Activated naive CD4-positive, alpha-beta T cell (primary cell): ENCODE data around the gene MUC3A.

Experiments
- DNase-seq, 4 experiments: peaks; one replicate each; lab custom pipeline; 2025; lab: John Stamatoyannopoulos, UW

The MUC3A gene

DNA sequence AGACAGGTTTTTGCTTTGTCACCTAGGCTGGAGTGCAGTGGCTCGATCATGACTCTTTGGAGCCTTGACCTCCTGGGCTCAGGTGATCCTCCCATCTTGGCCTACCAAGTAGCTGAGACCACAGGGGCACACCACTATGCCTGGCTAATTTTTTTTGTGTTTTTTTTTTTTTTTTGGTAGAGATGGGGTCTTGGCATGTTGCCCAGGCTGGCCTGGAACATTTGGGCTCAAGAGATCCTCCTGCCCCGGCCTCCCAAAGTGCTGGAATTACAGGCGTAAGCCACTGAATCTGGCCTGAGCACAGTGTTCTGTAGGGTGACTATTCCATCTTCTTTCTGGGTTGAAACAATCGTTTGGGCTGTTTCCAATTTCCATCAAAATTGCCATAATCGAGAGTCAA lies 1.5 kb upstream of the MUC3A start:
- DNase-seq = no peak

DNA sequence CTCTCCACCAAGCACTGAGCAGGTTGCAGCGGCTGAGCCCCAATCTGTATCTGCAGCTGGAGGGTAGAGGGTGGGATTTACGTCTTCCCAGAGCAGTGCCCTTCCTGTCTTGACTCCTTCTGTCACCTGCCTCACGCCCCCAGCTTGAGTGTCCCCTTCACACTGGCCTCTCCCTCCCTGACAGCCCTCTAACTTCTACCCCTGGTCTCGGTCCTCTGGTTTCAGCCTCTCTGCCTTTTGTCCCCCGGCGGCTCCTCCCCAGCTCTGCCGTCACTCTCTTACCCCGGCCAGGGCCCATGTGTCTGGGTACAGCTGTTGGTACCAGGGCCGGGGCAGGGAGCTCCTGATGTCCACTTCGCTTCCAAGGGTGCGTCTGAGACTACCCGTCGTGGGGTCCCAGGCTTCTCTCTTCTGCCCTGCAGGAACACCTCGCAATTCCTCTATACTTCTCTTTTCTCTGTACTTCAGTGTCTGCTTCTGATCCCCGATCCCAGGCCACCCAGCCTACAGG lies 654 bp downstream of the MUC3A start:
- no peak for DNase-seq

DNA sequence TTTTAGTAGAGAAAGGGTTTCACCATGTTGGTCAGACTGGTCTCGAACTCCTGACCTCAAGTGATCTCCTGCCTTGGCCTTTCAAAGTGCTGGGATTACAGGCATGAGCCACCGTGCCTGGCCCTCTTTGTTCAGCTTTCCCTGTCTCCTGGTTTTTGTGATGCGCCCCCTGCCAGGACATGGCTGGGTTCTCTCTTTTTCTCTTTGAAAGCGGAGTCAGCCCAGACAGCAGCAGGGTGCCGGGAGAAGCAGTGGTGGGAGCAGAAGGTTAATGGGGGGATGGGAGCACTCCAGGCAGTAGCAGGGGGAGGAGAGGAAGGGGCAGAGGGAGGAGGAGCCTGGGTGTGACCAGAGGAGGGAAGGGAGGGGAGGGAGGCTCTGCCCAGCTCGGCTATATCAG lies 1.8 kb downstream of the MUC3A start:
- no peak for DNase-seq

DNA sequence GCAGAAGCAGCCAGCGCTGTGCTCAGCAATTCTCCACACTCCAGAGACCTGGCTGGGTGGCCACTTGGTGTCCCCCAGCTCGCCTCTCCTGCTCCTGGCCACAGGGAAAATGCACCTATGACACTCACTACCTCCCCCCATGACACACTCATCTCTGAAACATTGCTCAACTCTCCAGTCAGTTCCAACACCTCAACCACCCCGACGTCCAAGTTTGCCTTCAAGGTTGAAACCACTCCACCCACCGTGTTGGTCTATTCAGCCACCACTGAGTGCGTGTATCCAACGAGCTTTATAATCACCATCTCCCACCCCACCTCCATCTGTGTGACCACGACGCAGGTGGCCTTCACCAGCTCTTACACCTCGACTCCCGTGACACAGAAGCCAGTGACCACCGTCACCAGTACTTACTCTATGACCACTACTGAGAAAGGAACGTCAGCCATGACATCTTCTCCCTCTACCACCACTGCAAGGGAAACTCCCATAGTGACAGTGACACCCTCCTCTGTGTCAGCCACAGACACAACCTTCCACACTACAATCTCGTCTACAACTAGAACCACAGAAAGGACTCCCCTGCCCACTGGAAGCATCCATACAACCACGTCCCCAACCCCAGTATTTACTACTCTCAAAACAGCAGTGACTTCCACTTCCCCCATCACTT lies 2.7 kb downstream of the MUC3A start:
- no peak for DNase-seq

DNA sequence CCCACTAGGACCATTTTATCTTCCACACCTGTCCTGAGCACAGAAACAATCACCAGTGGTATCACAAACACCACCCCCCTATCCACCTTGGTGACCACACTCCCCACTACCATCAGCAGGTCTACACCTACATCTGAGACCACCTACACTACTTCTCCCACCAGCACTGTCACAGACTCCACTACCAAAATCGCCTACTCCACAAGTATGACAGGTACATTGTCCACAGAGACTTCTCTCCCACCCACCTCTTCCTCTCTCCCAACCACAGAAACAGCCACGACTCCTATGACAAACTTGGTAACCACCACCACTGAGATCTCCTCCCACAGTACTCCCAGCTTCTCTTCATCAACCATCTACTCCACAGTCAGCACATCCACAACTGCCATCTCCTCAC lies 3.3 kb downstream of the MUC3A start:
- DNase-seq = no peak

DNA sequence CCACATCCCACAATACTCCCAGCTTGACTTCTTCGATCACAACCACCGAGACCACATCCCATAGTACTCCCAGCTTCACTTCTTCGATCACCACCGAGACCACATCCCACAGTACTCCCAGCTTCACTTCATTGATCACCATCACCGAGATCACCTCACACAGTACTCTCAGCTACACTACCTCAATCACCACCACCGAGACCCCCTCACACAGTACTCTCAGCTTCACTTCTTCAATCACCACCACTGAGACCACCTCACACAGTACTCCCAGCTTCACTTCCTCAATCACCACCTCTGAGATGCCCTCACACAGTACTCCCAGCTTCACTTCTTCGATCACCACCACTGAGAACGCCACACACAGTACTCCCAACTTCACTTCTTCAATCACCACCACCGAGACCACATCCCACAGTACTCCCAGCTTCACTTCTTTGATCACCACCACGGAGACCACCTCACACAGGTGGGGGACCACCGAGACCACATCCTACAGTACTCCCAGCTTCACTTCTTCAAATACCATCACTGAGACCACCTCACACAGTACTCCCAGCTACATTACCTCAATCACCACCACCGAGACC lies 8.6 kb downstream of the MUC3A start:
- no peak for DNase-seq

DNA sequence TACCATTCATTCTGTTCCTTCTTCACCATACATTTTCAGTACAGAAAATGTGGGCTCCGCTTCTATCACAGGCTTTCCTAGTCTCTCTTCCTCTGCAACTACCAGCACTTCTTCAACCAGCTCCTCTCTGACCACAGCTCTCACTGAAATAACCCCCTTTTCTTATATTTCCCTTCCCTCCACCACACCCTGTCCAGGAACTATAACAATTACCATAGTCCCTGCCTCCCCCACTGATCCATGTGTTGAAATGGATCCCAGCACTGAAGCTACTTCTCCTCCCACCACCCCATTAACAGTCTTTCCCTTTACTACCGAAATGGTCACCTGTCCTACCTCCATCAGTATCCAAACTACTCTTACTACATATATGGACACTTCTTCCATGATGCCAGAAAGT lies 10.6 kb downstream of the MUC3A start:
- DNase-seq = no peak

DNA sequence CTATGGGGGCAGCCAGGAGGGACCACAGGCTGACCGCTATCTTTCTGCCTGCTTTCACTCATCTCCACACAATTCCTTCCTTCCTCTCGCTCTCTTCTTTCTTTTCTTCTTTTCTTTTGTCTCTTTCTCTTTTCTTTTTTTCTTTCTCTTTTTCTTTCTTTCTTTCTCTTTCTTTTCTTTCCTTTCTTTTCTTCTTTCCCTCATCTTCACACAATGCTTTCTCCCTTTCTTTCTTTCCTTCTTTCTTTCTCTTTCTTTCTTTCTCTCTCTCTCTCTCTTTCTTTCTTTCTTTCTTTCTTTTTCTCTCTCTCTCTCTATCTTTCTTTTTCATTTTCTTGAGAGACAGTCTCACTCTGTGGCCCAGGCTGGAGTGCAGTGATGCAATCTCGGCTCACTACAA lies 13.2 kb downstream of the MUC3A start:
- no peak for DNase-seq

DNA sequence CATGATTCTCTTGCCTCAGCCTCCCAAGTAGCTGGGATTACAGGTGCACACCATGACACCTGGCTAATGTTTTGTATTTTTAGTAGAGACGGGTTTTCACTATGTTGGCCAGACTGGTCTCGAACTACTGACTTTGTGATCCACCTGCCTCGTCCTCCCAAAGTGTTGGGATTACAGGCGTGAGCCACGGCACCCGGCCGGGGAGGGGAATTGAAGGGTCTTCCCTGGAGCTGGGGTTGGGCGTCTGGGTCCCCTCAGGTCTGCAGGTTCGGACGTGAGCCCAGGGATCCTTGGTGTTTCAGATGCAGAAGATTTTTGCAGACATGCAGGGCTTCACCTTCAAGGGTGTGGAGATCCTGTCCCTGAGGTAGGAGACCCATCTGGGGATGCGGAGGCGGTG lies 14.1 kb downstream of the MUC3A start:
- no peak for DNase-seq

DNA sequence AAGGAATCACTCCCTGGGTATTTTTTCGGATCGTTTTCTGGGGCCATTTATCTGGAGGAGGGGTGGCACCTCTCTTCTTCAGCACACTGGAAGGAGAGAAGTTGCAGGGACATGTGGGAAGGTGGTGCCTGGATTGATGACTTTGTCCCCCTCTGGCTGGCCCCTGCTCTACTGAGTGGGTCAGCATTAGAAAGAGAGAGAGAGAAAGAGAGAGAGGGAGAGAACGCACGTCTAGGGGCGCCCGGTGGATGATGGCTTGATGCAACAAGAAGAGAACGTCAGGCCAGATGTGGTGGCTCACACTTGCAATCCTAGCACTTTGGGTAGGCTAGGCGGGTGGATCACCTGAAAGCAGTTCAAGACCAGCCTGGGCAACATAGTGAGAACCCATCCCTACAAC lies 14.5 kb downstream of the MUC3A start:
- DNase-seq = no peak

DNA sequence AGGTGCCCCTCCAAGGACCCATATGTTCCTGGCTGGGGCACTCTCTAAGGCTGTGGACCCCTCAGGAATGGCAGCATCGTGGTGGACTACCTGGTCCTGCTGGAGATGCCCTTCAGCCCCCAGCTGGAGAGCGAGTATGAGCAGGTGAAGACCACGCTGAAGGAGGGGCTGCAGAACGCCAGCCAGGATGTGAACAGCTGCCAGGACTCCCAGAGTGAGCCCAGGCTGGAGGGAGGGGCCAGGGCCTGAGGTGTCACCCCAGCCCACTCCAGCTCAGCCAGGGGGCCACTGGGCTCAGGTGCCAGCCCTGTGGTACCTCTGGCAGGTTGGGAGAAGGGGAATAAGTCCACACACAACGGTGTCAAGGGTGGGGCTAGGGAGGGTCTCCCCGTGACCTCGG lies 15.3 kb downstream of the MUC3A start:
- DNase-seq = no peak

DNA sequence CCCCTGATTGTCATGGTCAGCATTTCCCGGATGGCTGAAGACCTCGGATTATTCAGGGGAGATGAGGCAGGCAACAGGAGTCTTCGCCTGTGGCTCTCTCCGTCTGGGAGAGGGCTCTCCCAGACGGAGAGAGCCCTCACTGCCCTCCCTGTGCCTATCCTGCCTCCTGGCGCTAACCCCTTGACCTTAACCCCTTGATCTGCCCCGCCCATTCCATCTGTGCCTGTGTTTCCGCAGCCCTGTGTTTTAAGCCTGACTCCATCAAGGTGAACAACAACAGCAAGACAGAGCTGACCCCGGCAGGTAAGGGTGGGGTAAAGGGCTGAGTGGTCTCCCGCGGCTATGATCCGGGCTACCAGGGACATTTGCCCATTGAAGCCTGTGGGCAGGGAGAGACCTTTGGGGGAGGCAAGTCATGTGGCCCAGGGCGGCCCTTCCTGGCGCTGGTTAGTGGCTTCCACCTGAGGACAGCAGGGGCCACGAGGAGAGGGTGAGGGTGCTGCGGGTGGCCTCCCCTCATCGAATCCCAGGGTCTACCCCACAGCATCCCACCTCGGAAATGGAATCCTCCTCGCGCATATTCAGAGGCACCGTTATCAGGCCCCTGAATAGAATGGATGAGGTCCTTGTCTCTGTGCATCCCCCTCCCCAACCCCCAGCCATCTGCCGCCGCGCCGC lies 15.8 kb downstream of the MUC3A start:
- DNase-seq = no peak

DNA sequence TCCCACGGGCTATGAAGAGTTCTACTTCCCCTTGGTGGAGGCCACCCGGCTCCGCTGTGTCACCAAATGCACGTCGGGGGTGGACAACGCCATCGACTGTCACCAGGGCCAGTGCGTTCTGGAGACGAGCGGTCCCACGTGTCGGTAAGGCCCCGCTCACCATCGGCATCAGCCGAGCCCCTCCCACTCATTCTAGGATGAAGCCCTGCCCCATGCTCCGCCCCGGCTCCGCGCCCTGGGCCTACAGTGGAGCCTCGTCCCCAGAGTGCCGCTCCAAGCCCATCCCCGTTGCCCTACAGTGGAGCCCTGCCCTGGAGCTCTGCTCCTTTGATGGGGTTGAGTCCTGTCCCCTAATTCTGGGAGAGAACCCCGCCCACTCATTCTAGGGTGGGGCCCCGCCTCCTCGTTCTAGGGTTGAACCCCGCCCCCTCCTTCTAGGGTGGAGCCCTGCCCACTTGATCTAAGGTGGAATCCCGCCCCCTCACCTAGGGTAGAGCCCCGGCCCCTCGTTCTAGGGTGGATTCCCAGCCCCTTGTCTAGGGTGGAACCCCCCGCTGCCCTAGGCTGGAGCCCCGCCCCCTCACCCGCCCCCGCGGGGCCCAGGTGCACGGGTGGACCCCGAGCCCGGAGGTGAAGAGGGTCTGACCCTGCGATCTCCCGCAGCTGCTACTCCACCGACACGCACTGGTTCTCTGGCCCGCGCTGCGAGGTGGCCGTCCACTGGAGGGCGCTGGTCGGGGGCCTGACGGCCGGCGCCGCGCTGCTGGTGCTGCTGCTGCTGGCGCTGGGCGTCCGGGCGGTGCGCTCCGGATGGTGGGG lies 16.6 kb downstream of the MUC3A start:
- DNase-seq = no peak

DNA sequence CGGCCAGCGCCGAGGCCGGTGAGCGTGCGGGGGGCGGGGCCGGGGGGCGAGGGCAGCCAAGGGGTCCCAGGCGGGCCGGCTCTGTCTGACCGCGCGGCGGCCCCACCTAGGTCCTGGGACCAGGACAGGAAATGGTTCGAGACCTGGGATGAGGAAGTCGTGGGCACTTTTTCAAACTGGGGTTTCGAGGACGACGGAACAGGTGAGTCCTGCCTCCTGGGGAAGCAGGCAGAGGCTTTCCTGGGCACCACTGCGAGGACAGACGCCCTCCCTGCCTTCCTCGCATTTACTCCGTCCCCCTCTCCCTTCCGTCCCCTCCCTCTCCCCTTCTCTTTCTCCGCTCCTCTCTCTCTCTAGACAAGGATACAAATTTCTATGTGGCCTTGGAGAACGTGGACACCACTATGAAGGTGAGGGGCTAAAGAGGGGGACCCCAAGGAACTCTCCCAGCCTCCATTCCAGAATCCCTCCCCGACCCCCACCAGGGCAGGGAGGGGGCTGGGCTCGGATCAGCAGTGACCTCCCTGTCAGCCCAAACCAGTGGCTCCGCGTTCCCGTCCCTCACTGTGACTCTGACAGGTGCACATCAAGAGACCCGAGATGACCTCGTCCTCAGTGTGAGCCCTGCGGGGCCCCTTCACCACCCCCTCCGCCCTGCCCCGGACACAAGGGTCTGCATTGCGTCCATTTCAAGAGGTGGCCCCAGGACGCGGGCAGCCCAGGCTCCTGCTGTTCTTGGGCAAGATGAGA lies 17.4 kb downstream of the MUC3A start:
- no peak for DNase-seq

DNA sequence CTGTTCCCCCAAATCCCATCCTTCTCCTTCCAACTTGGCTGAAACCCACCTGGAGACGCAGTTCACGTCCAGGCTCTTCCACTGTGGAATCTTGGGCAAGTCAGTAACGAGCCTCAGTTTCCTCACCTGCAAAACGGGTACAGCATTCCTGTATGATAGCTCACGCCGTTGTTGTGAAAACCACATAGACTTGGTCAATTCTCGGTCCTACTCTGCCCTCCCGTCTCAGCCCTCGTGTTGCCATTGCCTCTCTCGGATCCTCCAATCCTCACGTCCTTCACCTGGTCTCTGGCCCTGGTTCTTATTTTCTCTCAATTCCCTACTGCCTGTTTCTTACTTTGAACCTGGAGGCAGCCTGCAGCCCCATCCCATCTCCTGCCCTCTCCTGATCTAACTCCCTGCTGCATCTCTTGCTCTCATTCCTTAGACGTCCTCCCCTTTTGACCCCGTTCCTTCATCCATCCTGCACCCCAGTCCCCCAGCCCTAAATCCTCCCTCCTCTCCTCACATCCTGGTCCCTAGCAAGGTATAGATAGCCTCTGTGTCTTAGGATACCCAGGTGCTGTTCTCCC lies 18.0 kb downstream of the MUC3A start:
- no peak for DNase-seq

DNA sequence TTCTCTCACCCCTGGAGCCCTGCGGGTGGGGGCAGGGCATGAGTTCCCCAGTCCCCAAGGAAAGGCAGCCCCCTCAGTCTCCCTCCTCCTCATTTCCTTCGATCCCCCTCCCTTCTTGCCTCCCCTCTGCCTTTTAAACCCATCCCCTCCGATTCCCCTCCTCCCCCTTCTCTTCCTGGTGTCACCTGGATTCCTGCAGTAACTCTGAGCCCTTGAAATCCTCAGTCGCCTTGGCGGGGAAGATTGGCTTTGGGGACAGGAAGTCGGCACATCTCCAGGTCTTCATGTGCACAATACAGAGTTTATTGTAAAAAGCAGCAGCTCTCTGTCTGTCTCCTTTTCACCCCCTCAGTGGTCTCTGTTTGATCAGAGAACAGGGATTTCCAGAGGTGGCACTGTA lies 18.7 kb downstream of the MUC3A start:
- no peak for DNase-seq

DNA sequence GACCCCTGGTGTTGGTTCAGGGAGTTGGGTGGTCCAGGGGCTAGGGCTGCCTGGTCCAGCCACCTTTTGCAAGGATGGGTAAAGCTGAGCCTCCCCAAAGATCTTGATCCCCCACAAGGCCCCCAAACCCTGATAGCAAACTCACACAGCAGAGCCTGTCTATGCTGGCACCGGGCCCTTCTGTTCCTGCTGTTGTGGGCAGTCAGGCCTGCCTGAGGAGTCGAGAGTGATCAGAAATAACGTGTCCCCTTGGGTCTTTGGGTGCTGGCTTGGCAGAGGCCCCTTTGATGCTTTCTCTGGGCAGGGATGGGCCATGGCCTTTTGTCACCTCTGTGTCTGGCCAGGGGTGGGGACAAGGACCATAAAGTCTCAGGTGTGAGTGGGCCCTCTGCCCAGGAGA lies 19.3 kb downstream of the MUC3A start:
- DNase-seq = no peak

DNA sequence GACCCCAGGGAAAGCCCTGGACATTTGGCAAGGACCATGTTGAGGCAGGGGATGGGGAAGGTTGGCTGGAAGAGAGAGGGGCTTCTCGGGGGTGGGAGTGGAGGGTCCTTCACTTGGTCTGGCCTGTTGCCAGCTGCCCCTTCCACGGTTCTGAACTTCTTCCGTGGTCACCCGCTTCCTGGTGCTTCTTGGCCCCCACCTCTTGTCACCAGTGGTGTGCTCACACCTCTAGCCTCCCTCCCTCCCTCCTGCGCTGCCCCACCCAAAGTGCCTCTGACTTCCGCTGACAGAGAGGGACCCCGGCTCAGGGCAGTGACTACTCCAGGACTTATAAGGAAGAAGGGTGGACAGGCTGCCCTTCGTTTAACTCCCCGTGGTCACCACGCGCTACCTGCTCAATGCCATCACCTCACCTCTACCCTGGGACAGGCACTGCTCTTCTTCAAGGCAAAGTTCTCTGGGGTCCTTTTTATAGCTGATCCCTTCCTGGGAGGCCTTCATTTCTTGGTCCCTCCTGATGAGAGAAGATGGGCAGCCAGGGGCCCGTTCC lies 19.8 kb downstream of the MUC3A start, which contains the start of gene MUC12:
Gene MUC12 (plus strand): TSS at position 500 of the 550 bp plus-strand sequence. CDS start 58 bp downstream, outside the sequence.
- DNase-seq = no peak

DNA sequence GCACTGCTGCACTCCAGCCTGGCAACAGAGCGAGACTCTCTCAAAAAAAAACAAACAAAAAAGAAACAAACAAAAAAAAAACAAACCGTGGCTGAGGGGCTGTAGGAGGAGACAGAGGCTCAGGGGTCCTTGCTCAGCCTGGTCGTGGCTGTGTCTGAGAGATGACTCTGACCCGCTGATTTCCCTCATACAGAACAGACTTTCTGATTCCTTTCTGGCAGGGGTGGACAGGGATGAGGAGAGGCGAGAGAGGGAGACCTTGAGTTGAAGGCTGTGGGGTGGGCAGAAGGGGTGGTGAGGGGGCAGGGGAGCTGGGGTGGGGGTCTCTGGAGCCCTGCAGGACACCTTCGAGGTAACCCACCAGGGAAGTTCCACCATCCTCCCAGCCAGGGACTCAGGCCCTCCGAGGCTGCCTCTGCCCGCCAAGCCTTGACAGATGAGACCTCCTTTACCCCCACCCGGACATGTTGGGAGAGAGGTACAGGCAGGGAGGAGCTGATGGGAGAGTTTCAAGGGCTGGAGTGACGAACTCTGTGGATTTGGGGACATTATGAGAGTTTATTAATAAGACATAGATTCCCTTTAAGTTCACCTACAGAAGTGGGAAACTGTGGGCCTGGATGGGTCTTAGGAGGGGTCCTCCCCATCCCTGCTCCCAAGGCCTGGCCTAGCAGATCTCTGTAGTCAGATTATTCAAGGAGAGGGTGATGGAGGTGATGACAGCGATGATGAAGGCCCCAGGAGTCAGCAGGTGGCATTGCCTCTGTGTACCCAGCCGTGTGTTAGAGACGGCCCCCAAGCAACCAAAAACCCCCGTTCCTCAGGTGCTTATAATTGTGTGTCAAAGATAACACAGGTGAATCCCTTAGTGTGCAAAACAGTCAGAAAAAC lies 22.0 kb downstream of the MUC3A start:
- DNase-seq = no peak

DNA sequence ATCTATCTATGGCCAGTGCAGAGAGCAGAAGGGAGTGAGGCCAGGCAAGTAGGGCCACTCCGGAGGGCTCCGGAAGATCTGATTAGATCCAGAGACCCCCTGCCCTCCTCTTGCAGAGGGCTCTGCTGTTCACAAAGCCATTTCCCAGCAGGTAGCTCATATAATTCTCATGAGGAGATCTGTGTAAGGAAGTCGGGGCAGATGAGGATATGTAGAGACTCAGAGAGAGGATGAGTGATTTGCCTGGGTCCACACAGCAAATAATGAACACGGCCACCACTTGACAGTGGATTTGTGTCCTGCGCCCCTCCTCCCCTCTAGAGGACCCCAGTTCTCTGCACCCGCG lies 22.6 kb downstream of the MUC3A start:
- DNase-seq = no peak
